Mesodermal cell (in vitro differentiated cells): ENCODE results near the gene ZBTB24.

ENCODE experiments used
- H3K27ac ChIP-seq: 2 replicates; pipeline ENCODE4 v1.7.0; 2013; ENCODE audit warnings: mild to moderate bottlenecking, low read depth, low read length, moderate library complexity; ENCODE audit not compliant: severe bottlenecking
- H3K36me3 ChIP-seq: 2 replicates; pipeline ENCODE4 v1.7.1; 2013; ENCODE audit warnings: mild to moderate bottlenecking, low read length, moderate library complexity; ENCODE audit not compliant: control insufficient read depth, insufficient read depth
- H3K4me1 ChIP-seq: one replicate; pipeline ENCODE4 v1.7.1; 2013; ENCODE audit warnings: mild to moderate bottlenecking, low read length; ENCODE audit not compliant: insufficient read depth, control insufficient read depth, poor library complexity, severe bottlenecking
- H3K4me3 ChIP-seq: 2 replicates; pipeline ENCODE4 v1.7.0; 2013; ENCODE audit warnings: low read length, control low read depth, mild to moderate bottlenecking; ENCODE audit not compliant: insufficient read depth, poor library complexity, severe bottlenecking; ENCODE audit errors: extremely low read depth
- H3K9me3 ChIP-seq: 2 replicates; pipeline ENCODE4 v1.7.1; 2013; ENCODE audit warnings: mild to moderate bottlenecking, low read length, moderate library complexity; ENCODE audit not compliant: control insufficient read depth
- WGBS, 2 experiments: methylation state at CpG; one replicate each; pipeline ENCODE4 v1.1.5; 2013; ENCODE audit warnings: missing lambda C conversion rate in 2 of 2; ENCODE audit not compliant: insufficient coverage in 2 of 2; 5-methylcytosine and 5-hydroxymethylcytosine counted together

ZBTB24 gene

GRCh38 chr6:109480993-109481480, 2.0 kb downstream of the ZBTB24 start:
- WGBS, 2 experiments: 97 to 98% methylated on average over 7 of the region's 7 CpGs
- Histone ChIP-seq H3K4me1 (peaks cover 11% of the 10 kb centered on the region), H3K4me3 (no peak overlapping the region), H3K9me3 (no peaks in the 10 kb centered on the region), H3K27ac (no peak overlapping the region), H3K36me3 (peaks cover 48% of the 10 kb centered on the region)

DNA sequence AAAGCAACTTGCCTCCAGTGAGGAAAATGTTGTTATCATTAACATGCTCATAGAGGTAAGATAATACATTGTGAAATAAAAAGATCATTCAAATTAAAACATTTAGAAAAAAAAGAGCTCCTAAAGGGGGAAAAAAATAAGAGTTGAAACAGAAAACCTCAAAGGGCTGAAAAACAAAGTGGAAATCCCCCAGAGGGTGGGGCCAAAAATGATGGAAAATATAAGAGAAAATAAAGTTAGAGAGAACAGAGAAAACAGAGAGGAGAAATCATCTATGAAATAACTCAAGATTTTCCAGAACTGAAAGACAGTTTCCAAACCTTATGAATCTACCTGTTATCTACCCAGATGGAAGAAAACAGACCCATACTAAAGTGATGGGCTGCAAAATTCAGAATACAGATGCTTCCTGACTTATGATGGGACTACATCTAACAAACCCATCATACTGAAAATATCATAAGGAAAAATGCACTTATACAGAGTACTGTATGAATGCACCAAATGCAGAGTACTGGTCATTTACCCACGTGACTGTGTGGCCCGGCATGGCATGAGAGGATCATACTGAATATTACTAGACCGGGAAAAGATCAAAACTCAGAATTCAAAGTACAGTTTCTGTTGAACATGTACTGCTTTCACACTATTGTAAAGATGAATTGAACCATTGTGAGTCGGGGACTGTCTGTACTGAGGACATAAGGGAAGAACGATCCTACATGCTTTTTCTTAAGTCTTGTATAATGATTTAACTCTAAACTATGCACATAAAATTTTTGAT, 4.0 kb downstream of the ZBTB24 start:
- H3K4me1 ChIP-seq: peaks cover 11% of the 10 kb centered on the region
- WGBS, 2 experiments: 92 to 100% methylated on average over 3 of the region's 5 CpGs
- no peaks in the 10 kb centered on the region for H3K9me3 ChIP-seq
- no peak overlapping the region for H3K4me3 ChIP-seq
- no peak overlapping the region for H3K27ac ChIP-seq
- H3K36me3 ChIP-seq: peaks cover 68% of the 10 kb centered on the region

GRCh38 chr6:109478222-109478805, 4.7 kb downstream of the ZBTB24 start:
- Histone ChIP-seq H3K36me3 (peaks cover 75% of the 10 kb centered on the region), H3K27ac (no peak overlapping the region), H3K4me1 (peaks cover 11% of the 10 kb centered on the region), H3K4me3 (no peak overlapping the region), H3K9me3 (no peaks in the 10 kb centered on the region)
- 94 to 100% methylated on average over 4 of the region's 9 CpGs for WGBS, 2 experiments

- Histone ChIP-seq H3K27ac (no peak overlapping the region), H3K4me1 (peaks cover 11% of the 10 kb centered on the region), H3K36me3 (peaks cover 81% of the 10 kb centered on the region), H3K9me3 (no peaks in the 10 kb centered on the region), H3K4me3 (no peak overlapping the region)
- WGBS, 2 experiments: 56 to 64% methylated on average over 2 of the region's 2 CpGs
Measured at GRCh38 chr6:109477725-109478124, 5.3 kb downstream of the ZBTB24 start.

DNA sequence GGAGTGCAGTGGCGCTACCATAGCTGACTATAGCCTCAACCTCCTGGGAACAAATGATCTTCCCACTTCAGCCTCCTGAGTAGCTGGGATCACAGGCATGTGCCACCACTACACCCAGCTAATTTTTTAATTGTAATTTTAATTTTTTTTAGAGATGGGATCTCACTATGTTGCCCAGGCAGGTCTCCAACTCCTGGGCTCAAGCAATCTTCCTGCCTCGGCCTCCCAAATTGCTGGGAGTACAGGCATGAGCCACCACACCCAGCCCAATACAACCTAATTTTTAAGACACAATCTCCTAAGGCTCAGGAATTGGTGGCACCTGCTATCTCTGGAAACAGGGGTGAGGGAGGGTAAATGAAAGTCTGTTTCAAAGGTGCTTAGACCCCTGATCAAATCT, 5.8 kb downstream of the ZBTB24 start:
- Histone ChIP-seq H3K9me3 (no peaks in the 10 kb centered on the region), H3K4me1 (peaks cover 11% of the 10 kb centered on the region), H3K27ac (no peak overlapping the region), H3K4me3 (no peak overlapping the region), H3K36me3 (peaks cover 87% of the 10 kb centered on the region)
- WGBS, 2 experiments: 100% methylated on average over 1 of the region's 2 CpGs

DNA sequence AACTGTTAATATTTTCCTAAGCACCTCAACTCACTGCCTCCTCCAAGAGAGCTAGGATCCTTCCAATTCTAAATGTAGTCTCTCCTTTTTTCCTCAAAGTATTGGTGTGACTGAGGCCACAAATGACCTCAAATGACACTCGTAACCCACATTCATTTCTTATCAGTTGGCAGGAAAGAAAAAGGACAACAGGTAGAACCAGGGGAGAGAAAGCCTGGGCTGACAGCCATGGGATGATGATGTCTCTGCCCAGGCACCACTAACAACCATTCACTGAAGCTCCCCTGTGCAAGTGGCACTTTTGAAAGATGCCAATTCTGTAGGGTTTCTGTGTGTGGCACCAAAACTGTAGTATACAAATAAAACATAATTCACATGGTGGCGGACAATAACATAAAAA, 7.4 kb downstream of the ZBTB24 start:
- Histone ChIP-seq H3K9me3 (no peaks in the 10 kb centered on the region), H3K4me3 (no peak overlapping the region), H3K4me1 (peaks cover 11% of the 10 kb centered on the region), H3K36me3 (peaks cover 90% of the 10 kb centered on the region), H3K27ac (no peak overlapping the region)
- 100% methylated on average over 1 of the region's 2 CpGs; no CpG with 5 or more reads in 1 of the 2 experiments for WGBS, 2 experiments

DNA sequence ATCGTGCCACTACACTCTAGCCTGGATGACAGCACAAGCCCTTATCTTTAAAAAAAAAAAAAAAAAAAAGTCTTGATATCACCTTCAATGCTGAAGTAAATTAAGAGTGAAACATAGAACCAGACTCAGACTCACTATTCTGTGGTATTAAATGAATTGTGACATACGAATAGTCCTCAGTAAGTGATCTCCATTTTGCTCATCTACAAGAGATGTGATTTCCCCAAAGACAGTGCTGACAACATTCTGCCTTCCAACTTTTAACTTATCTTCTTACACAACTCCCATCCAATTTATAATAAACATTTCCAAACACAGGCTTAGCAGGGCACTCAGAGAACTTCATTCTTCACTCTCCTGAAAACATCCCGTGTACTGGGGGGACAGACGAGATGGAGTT, 8.0 kb downstream of the ZBTB24 start:
- 89 to 97% methylated on average over 3 of the region's 4 CpGs for WGBS, 2 experiments
- H3K36me3 ChIP-seq: peaks cover 89% of the 10 kb centered on the region
- H3K4me3 ChIP-seq: no peak overlapping the region
- H3K4me1 ChIP-seq: peaks cover 9% of the 10 kb centered on the region
- no peaks in the 10 kb centered on the region for H3K9me3 ChIP-seq
- no peak overlapping the region for H3K27ac ChIP-seq

- Histone ChIP-seq H3K4me3 (no peak overlapping the region), H3K36me3 (peaks cover 90% of the 10 kb centered on the region), H3K27ac (no peak overlapping the region), H3K9me3 (no peaks in the 10 kb centered on the region), H3K4me1 (peaks cover 4% of the 10 kb centered on the region)
- 95 to 97% methylated on average over 2 to 3 of the region's 3 CpGs for WGBS, 2 experiments
Measured at GRCh38 chr6:109473120-109473519, 9.9 kb downstream of the ZBTB24 start.

DNA sequence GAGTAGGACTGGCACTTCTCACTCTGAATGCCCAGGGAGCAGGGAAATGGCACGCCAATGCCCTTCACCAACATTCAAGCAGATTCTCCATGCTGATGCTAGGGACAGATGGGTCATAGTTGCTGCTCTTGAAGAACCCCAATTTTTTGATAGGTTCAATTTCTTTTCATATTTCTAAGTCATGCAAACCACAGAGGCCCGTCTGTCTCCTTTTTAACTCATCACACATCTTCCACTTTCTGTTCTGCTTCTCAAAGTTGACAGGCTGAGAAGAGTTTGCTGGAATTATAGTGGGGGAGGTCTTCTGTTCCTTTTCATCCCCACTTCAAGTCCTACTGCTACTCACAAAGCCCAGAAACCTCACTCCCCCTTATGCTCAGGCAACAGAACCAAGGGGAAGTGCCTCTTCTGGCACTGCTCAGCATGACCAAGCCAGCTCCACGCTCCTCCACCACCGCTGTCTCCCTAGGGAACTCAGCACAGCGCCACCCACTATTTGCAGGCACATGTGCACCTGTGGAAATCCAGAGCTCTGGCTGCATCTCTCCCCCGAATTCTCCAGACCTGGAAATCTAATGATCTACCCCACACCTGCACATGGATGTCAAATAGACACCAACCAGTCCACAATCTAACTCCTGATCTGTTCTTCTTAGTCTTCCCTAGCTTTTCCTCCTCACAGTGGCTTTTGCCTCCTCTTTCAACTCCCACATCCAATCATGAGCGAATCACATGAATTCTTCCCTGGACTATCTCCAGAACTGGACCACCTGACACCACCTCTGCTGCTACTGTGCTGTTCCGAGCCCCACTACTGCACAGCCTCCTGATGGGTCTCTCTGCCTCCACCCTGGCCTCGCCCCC, 10.7 kb downstream of the ZBTB24 start:
- 95 to 98% methylated on average over 8 of the region's 9 CpGs for WGBS, 2 experiments

GRCh38 chr6:109471105-109471810, 11.8 kb downstream of the ZBTB24 start:
- WGBS, 2 experiments: 93 to 95% methylated on average over 2 of the region's 5 CpGs
- no peak overlapping the region for H3K4me3 ChIP-seq
- no peaks in the 10 kb centered on the region for H3K9me3 ChIP-seq
- H3K36me3 ChIP-seq: peaks cover 92% of the 10 kb centered on the region
- peaks cover 6% of the 10 kb centered on the region for H3K4me1 ChIP-seq
- H3K27ac ChIP-seq: no peak overlapping the region

More for the DNA sequence above, 10.7 kb downstream of the ZBTB24 start:
- H3K27ac ChIP-seq: no peak overlapping the region
- H3K36me3 ChIP-seq: peaks cover 92% of the 10 kb centered on the region
- peaks cover 6% of the 10 kb centered on the region for H3K4me1 ChIP-seq
- no peaks in the 10 kb centered on the region for H3K9me3 ChIP-seq
- no peak overlapping the region for H3K4me3 ChIP-seq
